Stimulated activated CD4-positive, alpha-beta T cell treated with anti-CD3 and anti-CD28 coated beads, Interleukin-1b, Interleukin-23, amount 100 ng/mL, for 4 hours (primary cell): ENCODE data around the gene VPS16.
"Not testable (repeated sequence)": the region's sequence is repeated elsewhere in the genome, so short reads cannot be mapped to it uniquely, and the experiment has no call there.

Experiments used
- DNase-seq, 2 donors: peaks; one replicate each; pipeline ENCODE4 v3.0.0-alpha.2; 2020; ENCODE audit warnings: low read depth in 2 of 2

VPS16 gene

GRCh38 chr20:2871661-2872458 is 31.3 kb downstream of the VPS16 start:
- DNase-seq: no peak

GRCh38 chr20:2872459-2873009 is 32.0 kb downstream of the VPS16 start:
- peak; percentile 65 to 70 for DNase-seq

- DNase-seq: peak; percentile 82 to 85
These were observed 32.6 kb downstream of the VPS16 start, which contains the start of gene PTPRA for GRCh38 chr20:2873010-2873746. TSS of gene PTPRA (plus strand) at chr20:2873481. CDS start at chr20:2964278, 90,797 bp downstream.

GRCh38 chr20:2873747-2874041 is 33.1 kb downstream of the VPS16 start:
- DNase-seq: peak; percentile 21 to 56

GRCh38 chr20:2874456-2874855 is 33.9 kb downstream of the VPS16 start:
- no peak for DNase-seq

GRCh38 chr20:2875690-2876203 is 35.2 kb downstream of the VPS16 start:
- no peak for DNase-seq

- DNase-seq: no peak
These were observed 38.0 kb downstream of the VPS16 start for GRCh38 chr20:2878515-2878914.

GRCh38 chr20:2879146-2879545 is 38.6 kb downstream of the VPS16 start:
- no peak for DNase-seq

- DNase-seq: no peak
These were observed 40.1 kb downstream of the VPS16 start for GRCh38 chr20:2880650-2881049.

GRCh38 chr20:2883726-2884637 is 43.4 kb downstream of the VPS16 start:
- DNase-seq: no peak

GRCh38 chr20:2887715-2888114 is 47.2 kb downstream of the VPS16 start:
- DNase-seq: no peak

- no peak for DNase-seq
These were observed 47.8 kb downstream of the VPS16 start for GRCh38 chr20:2888224-2888955.

- DNase-seq: no peak
These were observed 48.7 kb downstream of the VPS16 start for GRCh38 chr20:2889209-2889608.

GRCh38 chr20:2889797-2890196 is 49.3 kb downstream of the VPS16 start:
- DNase-seq: no peak

- no peak for DNase-seq
These were observed 50.2 kb downstream of the VPS16 start for GRCh38 chr20:2890742-2891141.

- no peak for DNase-seq
These were observed 50.8 kb downstream of the VPS16 start for GRCh38 chr20:2891343-2891742.

GRCh38 chr20:2892376-2892775 is 51.8 kb downstream of the VPS16 start:
- no peak for DNase-seq

GRCh38 chr20:2894221-2894620 is 53.7 kb downstream of the VPS16 start:
- no peak for DNase-seq

GRCh38 chr20:2895154-2895553 is 54.6 kb downstream of the VPS16 start:
- not testable (repeated sequence) for DNase-seq

- no peak for DNase-seq
These were observed 58.7 kb downstream of the VPS16 start for GRCh38 chr20:2899243-2899642.
